IPS-20b (cell line): ENCODE measurements around the gene KIF18B.

ENCODE experiments used
- H3K27ac ChIP-seq: one replicate; pipeline ENCODE4 v1.5.1; 2013; ENCODE audit warnings: low read length
- H3K27me3 ChIP-seq: 2 replicates; pipeline ENCODE4 v1.6.1; 2013; ENCODE audit warnings: mild to moderate bottlenecking, low read length, inconsistent platforms; ENCODE audit not compliant: insufficient read depth
- H3K36me3 ChIP-seq: 2 replicates; pipeline ENCODE4 v1.6.1; 2013; ENCODE audit warnings: low read depth, mild to moderate bottlenecking, inconsistent platforms, low read length, moderate library complexity; ENCODE audit not compliant: insufficient read depth
- H3K4me1 ChIP-seq: 2 replicates; pipeline ENCODE4 v1.6.1; 2013; ENCODE audit warnings: mild to moderate bottlenecking, control low read depth, inconsistent platforms, low read length, moderate library complexity; ENCODE audit not compliant: insufficient read depth
- H3K4me3 ChIP-seq: 2 replicates; pipeline ENCODE4 v1.5.1; 2013; ENCODE audit warnings: mild to moderate bottlenecking, low read length, inconsistent platforms
- H3K9ac ChIP-seq: 2 replicates; pipeline ENCODE4 v1.6.1; 2013; ENCODE audit warnings: low read depth, mild to moderate bottlenecking, inconsistent platforms, low read length, moderate library complexity
- H3K9me3 ChIP-seq: 2 replicates; pipeline ENCODE4 v1.6.1; 2013; ENCODE audit warnings: mild to moderate bottlenecking, low read depth, low read length, inconsistent platforms; ENCODE audit not compliant: insufficient read depth

The KIF18B gene

DNA sequence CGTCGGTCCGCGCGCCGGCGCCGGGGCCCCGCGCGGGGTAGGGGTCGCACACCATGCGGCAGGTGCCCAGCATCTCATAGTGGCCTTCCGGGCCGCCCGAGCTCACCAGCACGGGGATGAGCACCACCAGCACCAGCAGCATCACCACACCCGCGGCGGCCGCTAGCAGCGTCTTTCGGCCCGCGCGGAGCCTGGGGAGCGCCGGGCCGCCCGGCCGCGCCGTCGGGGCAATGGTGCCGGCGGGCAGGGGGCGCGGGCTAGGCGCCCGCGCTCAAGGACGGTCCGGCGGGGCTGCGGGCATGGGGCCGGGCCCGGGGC is 20.3 kb upstream of the KIF18B start:
- Histone ChIP-seq H3K36me3 (no peaks in the 10 kb centered on the region), H3K9me3 (no peaks in the 10 kb centered on the region), H3K27ac (no peak overlapping the region), H3K9ac (no peak overlapping the region), H3K27me3 (peaks cover 89% of the 10 kb centered on the region), H3K4me1 (peaks cover 22% of the 10 kb centered on the region; the same call in 1 of the 2 replicates), H3K4me3 (peak overlapping the region; percentile 54; the same call in 1 of the 2 replicates)

DNA sequence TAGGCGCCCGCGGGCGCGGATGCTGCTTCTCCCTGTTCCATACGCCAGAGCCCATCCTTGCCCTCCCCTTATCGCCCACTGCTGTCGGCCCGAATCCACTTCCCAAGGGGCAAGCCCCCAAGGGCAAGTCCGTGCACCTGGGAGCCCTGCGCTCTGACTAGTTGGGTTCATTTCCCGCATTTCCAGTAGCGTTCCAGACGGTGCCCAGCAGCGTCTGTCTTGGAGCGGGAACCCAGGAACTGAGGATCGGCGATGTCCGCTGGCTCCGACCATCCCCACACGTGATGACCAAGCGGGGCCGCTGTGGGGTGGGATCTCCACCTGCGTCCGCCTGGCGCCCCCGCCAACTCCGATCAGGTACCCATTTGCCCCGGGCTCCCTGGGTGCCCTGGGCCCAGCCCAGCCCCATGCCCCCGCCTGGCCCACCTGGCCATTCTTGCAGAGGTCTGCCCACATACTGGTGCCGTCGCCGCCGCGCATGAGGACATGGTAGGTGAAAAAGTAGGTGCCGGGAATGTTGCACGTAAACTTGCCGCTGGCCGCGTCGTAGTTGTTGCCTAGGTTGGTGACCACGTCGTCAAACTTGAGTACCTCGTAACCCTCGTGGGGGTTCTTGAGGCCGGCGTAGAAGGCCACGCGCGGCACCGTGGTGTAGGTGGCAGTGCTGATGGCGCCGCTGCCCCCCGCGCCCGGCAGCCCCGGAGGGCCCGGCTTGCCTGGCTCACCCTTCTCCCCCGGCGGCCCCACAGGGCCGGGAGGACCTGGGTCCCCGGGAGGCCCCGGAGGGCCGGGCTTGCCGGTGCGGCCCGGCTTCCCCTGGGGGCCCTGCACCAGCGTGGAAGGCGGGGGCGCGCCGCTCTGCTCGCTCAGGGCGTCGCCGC is 19.7 kb upstream of the KIF18B start:
- no peaks in the 10 kb centered on the region for H3K36me3 ChIP-seq
- H3K9ac ChIP-seq: no peak overlapping the region
- no peak overlapping the region for H3K27ac ChIP-seq
- H3K27me3 ChIP-seq: peaks cover 83% of the 10 kb centered on the region
- H3K4me3 ChIP-seq: peak overlapping the region; percentile 54; the same call in 1 of the 2 replicates
- no peaks in the 10 kb centered on the region for H3K9me3 ChIP-seq
- peaks cover 20% of the 10 kb centered on the region; the same call in 1 of the 2 replicates for H3K4me1 ChIP-seq

DNA sequence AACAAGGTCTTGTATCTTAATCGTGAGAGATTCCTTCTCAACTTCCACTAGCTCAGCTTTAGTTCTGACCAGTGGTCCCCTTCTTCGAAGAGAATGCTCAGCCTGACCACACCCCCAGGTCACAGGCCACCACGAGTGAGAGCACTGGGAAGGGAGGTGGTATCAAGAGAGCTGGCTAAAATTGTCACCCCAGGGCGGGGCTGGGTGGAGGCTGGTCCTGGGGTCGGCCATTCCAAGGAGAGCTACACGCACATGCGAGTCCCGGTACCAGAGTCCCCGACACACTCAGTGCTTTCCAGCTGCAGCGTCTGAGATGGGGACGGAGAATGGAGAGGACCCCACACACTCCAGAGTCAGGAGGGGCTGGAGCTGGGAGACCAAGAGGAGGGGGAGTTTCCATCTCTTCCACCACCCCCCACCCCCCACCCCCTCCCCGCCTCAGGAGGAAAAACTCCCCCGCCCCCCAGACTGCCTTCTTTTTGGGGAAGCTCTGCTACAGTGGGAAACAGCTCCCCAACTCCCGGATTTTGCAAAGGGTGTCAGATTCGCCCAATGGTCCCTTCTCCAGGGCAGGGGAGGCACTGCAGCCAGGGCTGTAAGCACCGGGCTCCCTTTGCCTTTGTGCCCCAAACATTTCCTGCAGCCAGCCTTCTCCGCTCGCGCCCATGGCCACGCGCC is 18.9 kb upstream of the KIF18B start:
- Histone ChIP-seq H3K36me3 (no peaks in the 10 kb centered on the region), H3K27ac (no peak overlapping the region), H3K27me3 (peaks cover 75% of the 10 kb centered on the region), H3K9ac (no peak overlapping the region), H3K4me3 (peak overlapping the region; percentile 54; the same call in 1 of the 2 replicates), H3K4me1 (peaks cover 13% of the 10 kb centered on the region; the same call in 1 of the 2 replicates), H3K9me3 (no peaks in the 10 kb centered on the region)

DNA sequence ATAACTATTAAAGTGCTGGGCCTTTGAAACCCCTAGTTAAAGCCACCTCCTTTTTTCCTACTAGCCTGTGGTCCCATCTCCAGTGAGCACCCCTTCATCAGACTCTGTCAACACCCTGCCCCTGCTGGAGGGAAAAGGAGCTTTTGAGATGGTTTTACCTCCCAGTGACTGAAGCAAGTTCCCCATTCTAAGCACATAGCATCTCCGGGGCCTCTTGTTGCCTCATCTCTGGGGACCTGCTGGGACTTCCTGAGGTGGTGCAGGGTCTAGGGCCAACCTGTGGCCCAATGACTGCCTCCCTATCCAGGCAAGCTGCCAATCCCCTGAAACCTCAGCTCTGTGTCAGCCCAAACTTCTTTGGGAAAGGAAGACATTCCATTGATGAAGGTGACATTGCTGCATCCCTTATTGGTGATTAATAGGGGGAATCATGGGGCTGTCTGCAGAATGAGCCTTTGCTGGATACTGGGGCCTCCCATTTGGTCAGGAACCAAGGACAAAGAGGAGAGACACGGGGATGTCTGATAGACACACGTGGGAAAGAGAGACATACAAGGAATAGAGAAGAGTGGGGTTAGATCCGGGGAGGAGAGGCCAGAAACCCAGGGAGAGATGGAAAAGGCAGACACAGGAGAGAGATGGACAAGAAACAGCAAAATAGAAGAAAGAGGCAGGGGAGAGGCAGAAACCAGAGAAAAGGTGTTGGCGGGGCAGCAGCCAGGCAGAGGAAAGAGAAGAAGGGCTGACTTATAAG is 18.1 kb upstream of the KIF18B start:
- no peak overlapping the region for H3K4me3 ChIP-seq
- H3K4me1 ChIP-seq: peaks cover 8% of the 10 kb centered on the region; the same call in 1 of the 2 replicates
- peaks cover 73% of the 10 kb centered on the region for H3K27me3 ChIP-seq
- H3K9ac ChIP-seq: no peak overlapping the region
- no peaks in the 10 kb centered on the region for H3K9me3 ChIP-seq
- H3K27ac ChIP-seq: no peak overlapping the region
- H3K36me3 ChIP-seq: no peaks in the 10 kb centered on the region

DNA sequence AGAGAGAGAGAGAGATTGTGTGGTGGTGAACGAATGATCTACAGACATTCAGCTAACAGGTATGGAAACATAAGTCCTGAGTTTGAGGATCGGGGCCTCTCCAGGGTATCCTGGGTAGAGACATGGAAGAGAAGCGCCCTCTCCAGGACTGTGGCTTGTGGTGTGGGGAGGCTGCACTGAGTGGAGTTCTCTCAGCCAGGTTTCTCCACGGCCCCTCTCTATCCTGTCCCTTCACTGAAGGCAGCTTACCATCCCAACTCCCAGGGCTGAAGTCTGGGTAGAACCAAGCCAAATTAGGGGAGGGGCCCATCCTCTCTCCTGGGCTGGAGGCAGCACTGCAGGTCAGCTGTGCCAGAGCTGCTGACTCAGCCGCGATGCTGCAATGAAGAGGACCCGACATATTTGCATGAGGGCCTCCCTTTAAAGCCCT is 14.4 kb upstream of the KIF18B start:
- Histone ChIP-seq H3K9me3 (no peaks in the 10 kb centered on the region), H3K27me3 (peaks cover 54% of the 10 kb centered on the region), H3K4me1 (no peaks in the 10 kb centered on the region), H3K27ac (no peak overlapping the region), H3K36me3 (no peaks in the 10 kb centered on the region), H3K9ac (no peak overlapping the region), H3K4me3 (no peak overlapping the region)

DNA sequence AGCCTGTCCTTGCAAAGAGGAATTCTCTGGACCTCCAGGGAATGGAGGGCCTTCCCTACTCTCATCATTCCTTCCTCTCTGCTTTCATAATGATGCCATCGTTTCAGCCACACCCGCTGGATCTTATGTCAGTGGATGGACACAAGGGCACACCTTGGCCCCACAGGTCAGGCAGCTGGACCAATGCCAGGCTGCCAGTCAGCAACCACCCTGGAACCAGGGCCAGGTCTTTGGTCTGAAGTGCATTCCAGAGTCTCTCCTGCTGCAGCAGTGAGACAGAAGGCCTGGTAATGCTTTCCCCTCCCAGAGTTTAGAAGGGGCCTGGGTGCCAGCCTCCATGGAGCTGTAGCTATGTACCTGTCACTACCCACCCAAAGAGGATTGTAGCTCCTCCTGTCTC is 13.1 kb upstream of the KIF18B start:
- Histone ChIP-seq H3K27me3 (peaks cover 42% of the 10 kb centered on the region), H3K27ac (no peak overlapping the region), H3K9ac (no peak overlapping the region), H3K9me3 (no peaks in the 10 kb centered on the region), H3K4me3 (no peak overlapping the region), H3K36me3 (no peaks in the 10 kb centered on the region), H3K4me1 (no peaks in the 10 kb centered on the region)

DNA sequence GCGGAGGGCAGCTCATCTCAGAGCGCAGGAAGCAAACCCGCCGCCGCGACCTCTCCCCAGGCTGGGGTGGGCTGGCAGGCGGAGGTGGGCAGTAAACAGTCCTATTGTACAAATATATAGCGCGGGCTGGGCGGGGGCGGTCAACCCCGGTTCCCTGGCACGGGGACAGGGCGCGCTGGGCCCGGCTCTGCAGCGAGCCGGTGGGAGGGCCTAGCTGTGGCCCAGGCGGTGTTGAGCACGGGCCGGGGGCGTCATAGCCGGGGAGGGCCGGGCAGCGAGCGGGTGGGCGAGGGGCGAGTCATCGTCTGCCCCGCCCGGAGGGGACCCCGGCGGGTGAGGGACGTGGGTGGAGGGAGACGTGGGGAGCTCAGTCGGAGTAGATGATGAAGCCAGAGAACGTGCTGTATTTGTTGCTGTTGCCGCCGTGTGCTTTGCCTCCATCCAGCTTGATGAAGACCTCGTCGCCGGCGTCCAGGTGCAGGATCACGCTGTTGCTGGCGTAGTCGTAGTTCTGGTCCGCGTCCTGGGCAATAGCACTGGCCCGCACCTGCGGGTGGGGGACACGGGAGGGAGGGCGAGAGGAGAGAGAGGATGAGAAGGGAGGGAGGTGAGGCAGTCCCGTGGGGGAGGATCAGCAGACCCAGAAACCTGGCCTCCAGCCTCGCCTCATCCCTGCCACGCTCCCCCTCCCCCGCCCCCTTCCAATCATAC is 12.4 kb upstream of the KIF18B start:
- peaks cover 34% of the 10 kb centered on the region for H3K27me3 ChIP-seq
- no peaks in the 10 kb centered on the region for H3K36me3 ChIP-seq
- H3K4me1 ChIP-seq: no peaks in the 10 kb centered on the region
- H3K4me3 ChIP-seq: no peak overlapping the region
- H3K27ac ChIP-seq: no peak overlapping the region
- H3K9me3 ChIP-seq: no peaks in the 10 kb centered on the region
- no peak overlapping the region for H3K9ac ChIP-seq

DNA sequence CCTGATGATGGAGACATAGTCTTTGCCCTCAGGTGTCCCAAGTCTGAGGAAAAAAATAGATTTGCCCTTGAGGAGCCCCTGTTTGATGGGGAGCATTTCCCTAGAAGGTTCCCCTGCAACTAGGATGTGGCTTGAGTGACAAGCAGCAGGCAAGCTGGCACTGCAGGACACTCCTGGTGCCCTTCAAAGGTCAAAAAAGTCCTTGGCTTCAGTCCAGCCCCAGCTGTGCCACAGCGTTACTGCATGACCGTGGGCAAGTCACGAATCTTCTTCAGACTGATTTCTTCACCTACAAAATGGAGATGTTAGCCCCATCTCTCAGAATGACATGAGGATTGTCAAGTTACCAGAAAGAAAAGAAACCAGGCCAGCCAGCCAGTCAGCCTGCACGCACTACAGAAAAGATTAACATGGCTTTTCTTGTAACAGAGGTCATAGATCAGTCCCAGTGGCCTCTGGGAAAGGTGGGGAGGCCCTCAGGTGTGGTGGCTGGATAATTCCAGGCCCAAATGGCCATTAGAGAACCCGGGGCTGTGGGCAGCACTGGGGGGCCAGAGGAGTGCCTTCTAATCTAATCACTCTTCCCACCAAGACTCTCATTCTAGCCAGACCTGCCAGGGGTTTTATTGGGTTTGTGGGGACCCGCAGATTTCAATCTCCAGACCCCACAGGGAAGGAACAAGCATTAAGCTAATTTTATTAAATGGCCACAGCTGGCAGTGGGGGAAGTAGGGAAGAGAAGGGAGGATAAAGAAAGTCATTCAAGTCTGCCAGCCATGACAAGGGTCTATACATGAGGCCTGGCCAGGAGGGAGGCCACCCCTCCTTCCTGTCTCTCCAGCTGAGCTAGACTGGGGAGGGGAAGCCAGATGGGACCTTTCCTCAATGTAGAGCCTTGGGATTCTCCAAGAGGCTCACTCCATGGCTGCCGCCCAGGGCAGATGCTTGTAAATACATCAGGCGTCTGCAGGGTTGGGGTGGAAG is 9.7 kb upstream of the KIF18B start:
- H3K27me3 ChIP-seq: peaks cover 21% of the 10 kb centered on the region; the same call in 1 of the 2 replicates
- H3K36me3 ChIP-seq: no peaks in the 10 kb centered on the region
- no peak overlapping the region for H3K4me3 ChIP-seq
- H3K9ac ChIP-seq: no peak overlapping the region
- H3K27ac ChIP-seq: no peak overlapping the region
- H3K4me1 ChIP-seq: no peaks in the 10 kb centered on the region
- H3K9me3 ChIP-seq: no peaks in the 10 kb centered on the region

DNA sequence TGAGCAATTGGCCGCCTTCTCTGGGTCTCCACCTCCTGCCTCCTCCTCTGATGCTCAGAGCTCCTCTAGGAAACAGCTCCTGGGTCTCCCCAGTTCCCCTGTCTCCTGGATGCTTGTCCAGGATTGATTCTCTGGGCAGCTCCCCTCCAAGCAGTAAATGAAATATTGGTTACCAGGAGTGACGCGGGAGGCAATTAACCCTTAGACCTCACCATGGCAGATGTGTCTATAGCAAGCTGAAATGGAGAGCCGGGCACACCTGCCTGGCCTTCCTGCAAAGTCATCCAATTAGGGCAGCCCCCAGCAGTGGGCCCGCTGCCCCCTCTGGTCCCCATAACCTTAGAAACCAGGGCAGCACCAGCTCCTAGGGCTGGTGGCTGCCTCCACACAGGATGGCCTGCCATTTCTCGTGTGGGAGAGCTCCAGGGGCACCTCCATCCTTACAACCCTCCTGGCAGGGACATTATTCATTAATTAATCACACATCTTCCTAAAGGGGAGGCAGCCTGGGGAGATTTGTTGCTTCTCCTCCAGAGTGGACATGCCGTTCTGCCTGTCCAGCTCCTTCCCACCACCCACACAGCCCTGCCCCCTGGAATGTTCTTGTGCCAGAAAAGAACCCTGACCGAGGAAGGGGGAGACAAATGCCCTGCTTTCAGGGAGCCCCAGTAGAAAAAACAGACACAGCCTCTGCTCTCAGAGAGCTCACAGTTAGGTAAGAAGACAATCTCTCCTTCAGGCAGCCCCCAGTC is 8.3 kb upstream of the KIF18B start:
- Histone ChIP-seq H3K36me3 (no peaks in the 10 kb centered on the region), H3K27me3 (peaks cover 17% of the 10 kb centered on the region; the same call in 1 of the 2 replicates), H3K9ac (no peak overlapping the region), H3K4me1 (no peaks in the 10 kb centered on the region), H3K9me3 (no peaks in the 10 kb centered on the region), H3K4me3 (no peak overlapping the region), H3K27ac (no peak overlapping the region)

DNA sequence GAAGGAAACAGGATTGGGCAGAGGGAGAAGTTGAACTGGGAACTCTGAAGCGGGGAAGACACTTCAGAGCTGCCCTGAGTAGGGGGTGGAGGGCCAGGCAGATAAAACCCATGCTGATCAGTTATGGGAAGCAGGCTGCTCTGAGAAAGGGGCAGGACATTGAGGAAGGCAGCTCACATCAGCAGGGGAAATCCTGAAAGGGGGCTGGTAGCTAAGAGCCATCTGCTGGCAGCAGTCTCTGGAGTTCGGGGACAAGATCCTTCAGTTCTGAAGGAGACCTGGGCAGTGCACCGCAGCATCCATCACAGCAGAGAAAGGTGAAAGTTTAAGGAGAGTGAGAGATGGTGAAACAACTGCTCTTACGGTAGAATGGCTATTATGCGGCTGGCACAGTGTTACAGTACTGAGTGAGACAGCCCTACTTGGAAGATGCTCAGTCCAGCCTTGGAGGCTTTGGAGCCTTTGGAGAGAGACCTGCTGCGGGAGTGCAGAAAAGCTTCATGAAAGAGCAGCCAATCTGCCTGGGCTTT is 5.4 kb upstream of the KIF18B start:
- Histone ChIP-seq H3K9me3 (no peaks in the 10 kb centered on the region), H3K4me3 (no peak overlapping the region), H3K27me3 (no peaks in the 10 kb centered on the region; the same call in 1 of the 2 replicates), H3K4me1 (no peaks in the 10 kb centered on the region), H3K36me3 (no peaks in the 10 kb centered on the region), H3K27ac (no peak overlapping the region), H3K9ac (no peak overlapping the region)
